ENCODE data around the gene USP14. TPM values are rescaled to one million over a fixed set of nuclear protein-coding genes. Genes with fewer than 3 reads are reported as not detected.

USP14 gene
- polyA plus RNA-seq, 1 donor from 2014 or later, result 41.7 TPM

- H2AFZ ChIP-seq (ENCODE audit: low read depth, low read length), result no peak overlapping the region
Observed at GRCh38 chr18:137327-137726, 21.0 kb upstream of the USP14 start.

GRCh38 chr18:140670-141266 lies 17.6 kb upstream of the USP14 start:
- no peaks in the 10 kb centered on the region for H3K27me3 ChIP-seq (ENCODE audit: insufficient read depth, low read depth, low read length)
- H3K9me3 ChIP-seq (ENCODE audit: low read length), result no peaks in the 10 kb centered on the region
- no peaks in the 10 kb centered on the region for H3K79me2 ChIP-seq (replicated peaks; ENCODE audit: insufficient read depth, low read length)
- no peak overlapping the region for H2AFZ ChIP-seq (ENCODE audit: low read depth, low read length)
- H3K27ac ChIP-seq (ENCODE audit: low read length), result no peak overlapping the region
- H3K36me3 ChIP-seq (ENCODE audit: insufficient read depth, low read length), result no peaks in the 10 kb centered on the region
- H3K4me2 ChIP-seq (ENCODE audit: low read length), result no peak overlapping the region
- H3K9me2 ChIP-seq (ENCODE audit: insufficient read depth, low read length), result no peaks in the 10 kb centered on the region
- H3K9ac ChIP-seq (ENCODE audit: low read length), result no peak overlapping the region
- H3K4me3 ChIP-seq (ENCODE audit: low read length), result no peak overlapping the region
- H3F3A ChIP-seq (ENCODE audit: insufficient read depth, low read length, poor library complexity, severe bottlenecking), result no peaks in the 10 kb centered on the region
- no peaks in the 10 kb centered on the region for H4K20me1 ChIP-seq (ENCODE audit: insufficient read depth)
- TF ChIP-seq RAD21 (conservative IDR thresholded peaks at IDR 0.05), result no peak
- no peak for TF ChIP-seq EZH2 (IDR thresholded peaks at IDR 0.05; ENCODE audit: borderline replicate concordance, insufficient read depth, low read length, poor library complexity, severe bottlenecking)
- no peak for TF ChIP-seq MXI1 (conservative IDR thresholded peaks at IDR 0.05; ENCODE audit: poor library complexity, severe bottlenecking)
- TF ChIP-seq CTCF (IDR thresholded peaks at IDR 0.05; ENCODE audit: poor library complexity, severe bottlenecking), result no peak
- TF ChIP-seq, protein P1, sequence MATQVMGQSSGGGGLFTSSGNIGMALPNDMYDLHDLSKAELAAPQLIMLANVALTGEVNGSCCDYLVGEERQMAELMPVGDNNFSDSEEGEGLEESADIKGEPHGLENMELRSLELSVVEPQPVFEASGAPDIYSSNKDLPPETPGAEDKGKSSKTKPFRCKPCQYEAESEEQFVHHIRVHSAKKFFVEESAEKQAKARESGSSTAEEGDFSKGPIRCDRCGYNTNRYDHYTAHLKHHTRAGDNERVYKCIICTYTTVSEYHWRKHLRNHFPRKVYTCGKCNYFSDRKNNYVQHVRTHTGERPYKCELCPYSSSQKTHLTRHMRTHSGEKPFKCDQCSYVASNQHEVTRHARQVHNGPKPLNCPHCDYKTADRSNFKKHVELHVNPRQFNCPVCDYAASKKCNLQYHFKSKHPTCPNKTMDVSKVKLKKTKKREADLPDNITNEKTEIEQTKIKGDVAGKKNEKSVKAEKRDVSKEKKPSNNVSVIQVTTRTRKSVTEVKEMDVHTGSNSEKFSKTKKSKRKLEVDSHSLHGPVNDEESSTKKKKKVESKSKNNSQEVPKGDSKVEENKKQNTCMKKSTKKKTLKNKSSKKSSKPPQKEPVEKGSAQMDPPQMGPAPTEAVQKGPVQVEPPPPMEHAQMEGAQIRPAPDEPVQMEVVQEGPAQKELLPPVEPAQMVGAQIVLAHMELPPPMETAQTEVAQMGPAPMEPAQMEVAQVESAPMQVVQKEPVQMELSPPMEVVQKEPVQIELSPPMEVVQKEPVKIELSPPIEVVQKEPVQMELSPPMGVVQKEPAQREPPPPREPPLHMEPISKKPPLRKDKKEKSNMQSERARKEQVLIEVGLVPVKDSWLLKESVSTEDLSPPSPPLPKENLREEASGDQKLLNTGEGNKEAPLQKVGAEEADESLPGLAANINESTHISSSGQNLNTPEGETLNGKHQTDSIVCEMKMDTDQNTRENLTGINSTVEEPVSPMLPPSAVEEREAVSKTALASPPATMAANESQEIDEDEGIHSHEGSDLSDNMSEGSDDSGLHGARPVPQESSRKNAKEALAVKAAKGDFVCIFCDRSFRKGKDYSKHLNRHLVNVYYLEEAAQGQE (IDR thresholded peaks at IDR 0.05; ENCODE audit: borderline replicate concordance), result no peak
- no peak for TF ChIP-seq SMC3 (conservative IDR thresholded peaks at IDR 0.05; ENCODE audit: poor library complexity)
- TF ChIP-seq POLR2AphosphoS5 (IDR thresholded peaks at IDR 0.05), result no peak
- TF ChIP-seq EP300 (conservative IDR thresholded peaks at IDR 0.05; ENCODE audit: poor library complexity, severe bottlenecking), result no peak

More at GRCh38 chr18:137327-137726, 21.0 kb upstream of the USP14 start:
- H3K9me2 ChIP-seq (ENCODE audit: insufficient read depth, low read length), result no peaks in the 10 kb centered on the region
- H3K27ac ChIP-seq (ENCODE audit: low read length), result no peak overlapping the region
- H3K27me3 ChIP-seq (ENCODE audit: insufficient read depth, low read depth, low read length), result no peaks in the 10 kb centered on the region
- no peak overlapping the region for H3K4me2 ChIP-seq (ENCODE audit: low read length)
- H3K9me3 ChIP-seq (ENCODE audit: low read length), result no peaks in the 10 kb centered on the region
- H4K20me1 ChIP-seq (ENCODE audit: insufficient read depth), result no peaks in the 10 kb centered on the region
- no peaks in the 10 kb centered on the region for H3K79me2 ChIP-seq (replicated peaks; ENCODE audit: insufficient read depth, low read length)
- TF ChIP-seq CTCF (IDR thresholded peaks at IDR 0.05; ENCODE audit: poor library complexity, severe bottlenecking) (no peak), EP300 (conservative IDR thresholded peaks at IDR 0.05; ENCODE audit: poor library complexity, severe bottlenecking) (no peak), SMC3 (conservative IDR thresholded peaks at IDR 0.05; ENCODE audit: poor library complexity) (no peak), EZH2 (IDR thresholded peaks at IDR 0.05; ENCODE audit: borderline replicate concordance, insufficient read depth, low read length, poor library complexity, severe bottlenecking) (no peak), RAD21 (conservative IDR thresholded peaks at IDR 0.05) (no peak), TAF1 (IDR thresholded peaks at IDR 0.05; ENCODE audit: low read depth) (no peak), MXI1 (conservative IDR thresholded peaks at IDR 0.05; ENCODE audit: poor library complexity, severe bottlenecking) (no peak), POLR2AphosphoS5 (IDR thresholded peaks at IDR 0.05) (no peak)
- TF ChIP-seq, protein P1 (IDR thresholded peaks at IDR 0.05; ENCODE audit: borderline replicate concordance), result no peak
- H3K9ac ChIP-seq (ENCODE audit: low read length), result no peak overlapping the region
- no peak overlapping the region for H3K4me3 ChIP-seq (ENCODE audit: low read length)
- H3K36me3 ChIP-seq (ENCODE audit: insufficient read depth, low read length), result no peaks in the 10 kb centered on the region
- no peaks in the 10 kb centered on the region for H3F3A ChIP-seq (ENCODE audit: insufficient read depth, low read length, poor library complexity, severe bottlenecking)
